ENCODE results near the gene STARD9.

The STARD9 gene

DNA sequence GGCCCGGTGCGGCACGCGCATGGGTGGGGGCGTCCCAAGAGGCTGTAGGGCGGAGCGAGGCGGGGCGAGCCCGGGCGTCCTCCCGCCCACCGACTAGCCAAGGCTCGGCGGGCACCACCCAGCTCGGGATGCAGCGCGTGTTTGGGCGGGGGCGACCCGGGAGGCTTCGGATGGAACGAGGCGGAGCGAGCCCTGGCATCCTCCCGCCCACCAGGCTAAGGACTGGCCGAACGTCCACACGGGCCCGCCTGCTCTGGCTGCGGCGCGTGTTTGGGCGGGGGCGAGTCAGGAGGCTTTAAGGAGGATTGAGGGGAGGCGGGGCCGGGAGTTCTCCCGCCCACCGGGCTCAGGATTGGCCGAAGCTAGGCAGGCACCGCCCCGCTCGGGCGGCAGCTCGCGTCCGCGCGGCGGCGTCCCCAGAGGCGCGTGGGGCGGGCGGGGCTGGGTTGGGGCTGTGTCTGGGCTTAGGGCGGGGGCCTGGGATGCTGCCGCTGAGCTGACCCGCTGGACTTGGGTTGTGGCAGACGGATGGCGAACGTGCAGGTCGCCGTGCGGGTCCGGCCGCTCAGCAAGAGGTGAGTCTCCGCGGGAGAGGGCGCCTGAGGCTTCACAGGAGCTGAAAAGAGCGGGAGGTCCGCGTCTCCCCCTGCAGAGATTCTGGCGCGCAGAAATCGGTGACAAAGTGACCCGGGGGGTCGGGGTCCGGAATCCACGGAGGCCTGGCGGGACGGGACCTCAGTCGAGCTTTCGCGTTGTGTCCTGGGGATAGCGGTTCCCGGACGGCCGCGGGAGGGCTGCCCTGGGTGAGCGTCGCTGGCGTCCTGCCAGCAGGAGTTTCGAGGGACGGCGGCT, at the start of gene STARD9:
Gene STARD9, plus strand, starts transcription at position 419 of the 852 bp plus-strand sequence. Its CDS starts 110 bp downstream, at position 529.
- TF ChIP-seq NFIC (IDR thresholded peaks at IDR 0.05) (peak; percentile 86), TAF1 (IDR thresholded peaks at IDR 0.05; ENCODE audit: low read depth) (0 out of 2 replicates have a peak, but pooled peaks have one; percentile 10), YY1 (IDR thresholded peaks at IDR 0.05; ENCODE audit: low read depth) (no peak), ZBTB7A (IDR thresholded peaks at IDR 0.05; ENCODE audit: low read depth) (0 out of 2 replicates have a peak, but pooled peaks have one; percentile 25), FOXM1 (IDR thresholded peaks at IDR 0.05; ENCODE audit: borderline replicate concordance, low read depth) (no peak), EGR1 (IDR thresholded peaks at IDR 0.05) (0 out of 2 replicates have a peak, but pooled peaks have one; percentile 31), CEBPB (IDR thresholded peaks at IDR 0.05) (no peak)
- TF ChIP-seq, protein P1, sequence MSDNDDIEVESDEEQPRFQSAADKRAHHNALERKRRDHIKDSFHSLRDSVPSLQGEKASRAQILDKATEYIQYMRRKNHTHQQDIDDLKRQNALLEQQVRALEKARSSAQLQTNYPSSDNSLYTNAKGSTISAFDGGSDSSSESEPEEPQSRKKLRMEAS (IDR thresholded peaks at IDR 0.05), result peak; percentile 96

DNA sequence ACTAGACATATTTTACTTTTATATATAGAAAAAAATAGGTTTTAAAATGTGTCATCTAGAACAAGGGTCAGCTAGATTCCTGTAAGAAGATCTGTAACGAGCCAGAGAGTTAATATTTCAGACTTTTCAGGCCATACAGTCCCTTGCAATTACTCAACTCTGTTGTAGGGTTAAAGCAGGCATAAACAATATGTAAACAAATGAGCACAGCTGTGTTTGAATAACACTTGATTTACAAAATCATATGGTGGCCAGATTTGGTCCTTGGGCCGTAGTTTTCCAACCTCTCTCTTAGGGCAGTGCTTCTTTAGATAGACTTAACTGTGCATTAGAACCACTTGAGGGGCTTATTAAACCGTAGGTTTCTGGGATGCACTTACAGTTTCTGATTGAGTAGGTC, 46.4 kb upstream of the STARD9 start:
- no peak for TF ChIP-seq NFIC (IDR thresholded peaks at IDR 0.05)
- TF ChIP-seq, protein P2, sequence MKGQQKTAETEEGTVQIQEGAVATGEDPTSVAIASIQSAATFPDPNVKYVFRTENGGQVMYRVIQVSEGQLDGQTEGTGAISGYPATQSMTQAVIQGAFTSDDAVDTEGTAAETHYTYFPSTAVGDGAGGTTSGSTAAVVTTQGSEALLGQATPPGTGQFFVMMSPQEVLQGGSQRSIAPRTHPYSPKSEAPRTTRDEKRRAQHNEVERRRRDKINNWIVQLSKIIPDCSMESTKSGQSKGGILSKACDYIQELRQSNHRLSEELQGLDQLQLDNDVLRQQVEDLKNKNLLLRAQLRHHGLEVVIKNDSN (IDR thresholded peaks at IDR 0.05), result no peak
- TF ChIP-seq TAF1 (IDR thresholded peaks at IDR 0.05; ENCODE audit: low read depth), result no peak
- TF ChIP-seq CREB1 (IDR thresholded peaks at IDR 0.05; ENCODE audit: low read depth), result no peak
- TF ChIP-seq EGR1 (IDR thresholded peaks at IDR 0.05), result no peak
- TF ChIP-seq ZBTB7A (IDR thresholded peaks at IDR 0.05; ENCODE audit: low read depth), result no peak
- TF ChIP-seq TEAD4 (IDR thresholded peaks at IDR 0.05), result no peak

DNA sequence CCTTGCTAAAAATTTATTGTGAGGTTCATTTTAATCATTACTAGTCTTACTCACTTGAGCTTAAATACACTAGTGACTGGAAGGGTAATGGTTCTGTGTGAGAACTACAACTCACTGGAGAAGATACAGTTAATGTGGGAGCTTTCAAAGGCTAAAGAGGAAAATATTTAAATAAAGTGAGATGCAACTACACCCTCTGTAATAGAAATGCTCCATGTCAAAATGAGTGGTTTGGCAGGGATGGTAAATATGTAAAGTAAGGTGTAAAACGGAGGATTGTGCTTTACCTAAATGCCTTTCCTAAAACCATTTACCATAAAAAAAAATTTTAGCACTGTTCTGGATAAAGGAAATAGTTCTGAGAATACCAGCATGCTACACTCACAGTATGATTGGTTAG, 42.2 kb upstream of the STARD9 start:
- TF ChIP-seq EP300 (IDR thresholded peaks at IDR 0.05; ENCODE audit: borderline replicate concordance) (no peak), TCF12 (IDR thresholded peaks at IDR 0.05; ENCODE audit: low read depth) (no peak), RAD21 (IDR thresholded peaks at IDR 0.05; ENCODE audit: low read depth) (no peak), TEAD4 (IDR thresholded peaks at IDR 0.05) (no peak), CREB1 (IDR thresholded peaks at IDR 0.05; ENCODE audit: low read depth) (no peak), YY1 (IDR thresholded peaks at IDR 0.05; ENCODE audit: low read depth) (no peak), TAF1 (IDR thresholded peaks at IDR 0.05; ENCODE audit: low read depth) (no peak), NFIC (IDR thresholded peaks at IDR 0.05) (no peak), CEBPB (IDR thresholded peaks at IDR 0.05) (no peak), FOXM1 (IDR thresholded peaks at IDR 0.05; ENCODE audit: borderline replicate concordance, low read depth) (no peak), ZBTB7A (IDR thresholded peaks at IDR 0.05; ENCODE audit: low read depth) (no peak), EGR1 (IDR thresholded peaks at IDR 0.05) (no peak)
- TF ChIP-seq, protein P2 (IDR thresholded peaks at IDR 0.05), result no peak
- TF ChIP-seq, protein P3, sequence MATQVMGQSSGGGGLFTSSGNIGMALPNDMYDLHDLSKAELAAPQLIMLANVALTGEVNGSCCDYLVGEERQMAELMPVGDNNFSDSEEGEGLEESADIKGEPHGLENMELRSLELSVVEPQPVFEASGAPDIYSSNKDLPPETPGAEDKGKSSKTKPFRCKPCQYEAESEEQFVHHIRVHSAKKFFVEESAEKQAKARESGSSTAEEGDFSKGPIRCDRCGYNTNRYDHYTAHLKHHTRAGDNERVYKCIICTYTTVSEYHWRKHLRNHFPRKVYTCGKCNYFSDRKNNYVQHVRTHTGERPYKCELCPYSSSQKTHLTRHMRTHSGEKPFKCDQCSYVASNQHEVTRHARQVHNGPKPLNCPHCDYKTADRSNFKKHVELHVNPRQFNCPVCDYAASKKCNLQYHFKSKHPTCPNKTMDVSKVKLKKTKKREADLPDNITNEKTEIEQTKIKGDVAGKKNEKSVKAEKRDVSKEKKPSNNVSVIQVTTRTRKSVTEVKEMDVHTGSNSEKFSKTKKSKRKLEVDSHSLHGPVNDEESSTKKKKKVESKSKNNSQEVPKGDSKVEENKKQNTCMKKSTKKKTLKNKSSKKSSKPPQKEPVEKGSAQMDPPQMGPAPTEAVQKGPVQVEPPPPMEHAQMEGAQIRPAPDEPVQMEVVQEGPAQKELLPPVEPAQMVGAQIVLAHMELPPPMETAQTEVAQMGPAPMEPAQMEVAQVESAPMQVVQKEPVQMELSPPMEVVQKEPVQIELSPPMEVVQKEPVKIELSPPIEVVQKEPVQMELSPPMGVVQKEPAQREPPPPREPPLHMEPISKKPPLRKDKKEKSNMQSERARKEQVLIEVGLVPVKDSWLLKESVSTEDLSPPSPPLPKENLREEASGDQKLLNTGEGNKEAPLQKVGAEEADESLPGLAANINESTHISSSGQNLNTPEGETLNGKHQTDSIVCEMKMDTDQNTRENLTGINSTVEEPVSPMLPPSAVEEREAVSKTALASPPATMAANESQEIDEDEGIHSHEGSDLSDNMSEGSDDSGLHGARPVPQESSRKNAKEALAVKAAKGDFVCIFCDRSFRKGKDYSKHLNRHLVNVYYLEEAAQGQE (IDR thresholded peaks at IDR 0.05; ENCODE audit: low read depth), result no peak

DNA sequence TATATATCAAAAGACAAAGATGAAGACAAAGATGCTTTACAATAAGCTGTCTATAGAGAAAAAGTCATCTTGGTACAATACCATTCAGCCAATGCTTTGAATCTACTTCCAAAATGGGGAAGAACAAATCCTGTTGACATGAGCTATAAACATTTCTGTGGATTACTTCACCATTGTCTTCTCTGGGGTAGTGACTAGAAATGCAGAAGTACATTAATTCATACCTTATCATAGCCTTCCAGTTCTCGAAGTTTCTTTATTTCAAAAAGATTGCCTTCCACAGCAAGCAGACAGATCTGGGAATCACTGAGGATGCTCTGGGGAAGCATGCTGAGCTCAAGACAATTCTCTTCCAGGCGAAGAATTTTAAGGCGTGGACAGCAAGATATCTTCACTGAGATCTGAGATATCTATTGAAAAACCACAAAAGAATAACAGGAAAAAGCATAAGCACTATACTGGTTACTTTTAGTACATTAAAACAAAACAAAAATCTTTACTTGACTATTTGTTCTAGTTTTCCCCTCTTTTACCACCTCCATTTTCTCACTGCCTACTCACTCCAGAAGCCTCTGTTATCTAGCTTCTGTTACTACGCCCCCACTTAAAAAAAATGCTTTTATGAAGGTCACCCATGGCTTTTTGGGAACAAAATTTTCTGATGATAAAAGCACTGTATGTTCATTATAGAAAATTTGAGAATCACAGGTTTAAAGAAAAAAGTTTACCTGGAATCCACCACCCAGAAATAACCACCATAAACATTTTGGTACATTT, 30.4 kb upstream of the STARD9 start:
- no peak for TF ChIP-seq ZBTB7A (IDR thresholded peaks at IDR 0.05; ENCODE audit: low read depth)
- TF ChIP-seq, protein P1 (IDR thresholded peaks at IDR 0.05), result no peak
- no peak for TF ChIP-seq RAD21 (IDR thresholded peaks at IDR 0.05; ENCODE audit: low read depth)
- no peak for TF ChIP-seq NFIC (IDR thresholded peaks at IDR 0.05)
- no peak for TF ChIP-seq CREB1 (IDR thresholded peaks at IDR 0.05; ENCODE audit: low read depth)
- no peak for TF ChIP-seq FOXM1 (IDR thresholded peaks at IDR 0.05; ENCODE audit: borderline replicate concordance, low read depth)
- TF ChIP-seq, protein P2 (IDR thresholded peaks at IDR 0.05), result no peak
- TF ChIP-seq, protein P3 (IDR thresholded peaks at IDR 0.05; ENCODE audit: low read depth), result no peak
- no peak for TF ChIP-seq YY1 (IDR thresholded peaks at IDR 0.05; ENCODE audit: low read depth)
- no peak for TF ChIP-seq EP300 (IDR thresholded peaks at IDR 0.05; ENCODE audit: borderline replicate concordance)
- no peak for TF ChIP-seq CEBPB (IDR thresholded peaks at IDR 0.05)
- TF ChIP-seq TCF12 (IDR thresholded peaks at IDR 0.05; ENCODE audit: low read depth), result no peak
- no peak for TF ChIP-seq EGR1 (IDR thresholded peaks at IDR 0.05)
- TF ChIP-seq TAF1 (IDR thresholded peaks at IDR 0.05; ENCODE audit: low read depth), result no peak
